HG03064 (cell line): Measurements from ENCODE around the gene PEF1.

Experiments
- ATAC-seq: cut with Tn5 transposase; IDR thresholded peaks from one replicate; pipeline ENCODE4 v1.9.1; 2021; ENCODE audit warnings: low read depth; ENCODE audit not compliant: unreplicated experiment

PEF1 gene

GRCh38 chr1:31644560-31645273 lies at the start of gene PEF1:
Gene PEF1, minus strand, starts transcription at chr1:31644876. Its CDS starts 12 bp downstream, at chr1:31644864.
- peak; percentile 87 for ATAC-seq

- ATAC-seq: no peak
Measured at GRCh38 chr1:31693231-31693630, 48.6 kb upstream of the PEF1 start.

- no peak for ATAC-seq
Measured at GRCh38 chr1:31691951-31692350, 47.3 kb upstream of the PEF1 start.

GRCh38 chr1:31691446-31691845 lies 46.8 kb upstream of the PEF1 start:
- ATAC-seq: no peak

- ATAC-seq: no peak
Measured at GRCh38 chr1:31690921-31691320, 46.2 kb upstream of the PEF1 start.

- no peak for ATAC-seq
Measured at GRCh38 chr1:31689854-31690253, 45.2 kb upstream of the PEF1 start.

- no peak for ATAC-seq
Measured at GRCh38 chr1:31689379-31689778, 44.7 kb upstream of the PEF1 start.

GRCh38 chr1:31688233-31688918 lies 43.7 kb upstream of the PEF1 start:
- ATAC-seq: no peak

GRCh38 chr1:31687601-31688000 lies 42.9 kb upstream of the PEF1 start:
- ATAC-seq: no peak

GRCh38 chr1:31685795-31686194 lies 41.1 kb upstream of the PEF1 start:
- ATAC-seq: no peak

- ATAC-seq: no peak
Measured at GRCh38 chr1:31683997-31684396, 39.3 kb upstream of the PEF1 start.

GRCh38 chr1:31681415-31681814 lies 36.7 kb upstream of the PEF1 start:
- no peak for ATAC-seq

GRCh38 chr1:31679676-31680230 lies 35.1 kb upstream of the PEF1 start:
- ATAC-seq: no peak

- no peak for ATAC-seq
Measured at GRCh38 chr1:31679091-31679490, 34.4 kb upstream of the PEF1 start.

- ATAC-seq: no peak
Measured at GRCh38 chr1:31678681-31679080, 34.0 kb upstream of the PEF1 start.

- no peak for ATAC-seq
Measured at GRCh38 chr1:31677949-31678348, 33.3 kb upstream of the PEF1 start.

GRCh38 chr1:31677401-31677800 lies 32.7 kb upstream of the PEF1 start:
- no peak for ATAC-seq

GRCh38 chr1:31675756-31676155 lies 31.1 kb upstream of the PEF1 start:
- no peak for ATAC-seq

- ATAC-seq: no peak
Measured at GRCh38 chr1:31675161-31675560, 30.5 kb upstream of the PEF1 start.

GRCh38 chr1:31674626-31675025 lies 29.9 kb upstream of the PEF1 start:
- ATAC-seq: no peak

- no peak for ATAC-seq
Measured at GRCh38 chr1:31673433-31673832, 28.8 kb upstream of the PEF1 start.

- ATAC-seq: no peak
Measured at GRCh38 chr1:31672986-31673385, 28.3 kb upstream of the PEF1 start.
